PC-3 (cell line): Measurements from ENCODE around the gene CDH16. TPM values are rescaled to one million over a fixed set of nuclear protein-coding genes. Genes with fewer than 3 reads are reported as not detected.

ENCODE experiments used
- ATAC-seq: fragments of 200-7000 bp; cut with Tn5 transposase; 2 replicates; pipeline ENCODE4 v1.9.1; 2020; ENCODE audit warnings: mild to moderate bottlenecking, moderate library complexity
- BruUV-seq: library from RNA; stranded (reverse); fragments of 400-500 nt; replicated peaks from 2 replicates; lab custom pipeline; 2021; lab: Mats Ljungman, UMichigan
- CTCF ChIA-PET: fragments of 300-600 bp; sonication (Branson Sonifier 250); formaldehyde crosslinking; loops from one replicate; lab custom pipeline; 2022; ENCODE audit warnings: antibody characterized with exemption; lab: Charles Lee
- POLR2A ChIA-PET: fragments of 300-600 bp; sonication (Branson Sonifier 250); formaldehyde crosslinking; loops from one replicate; lab custom pipeline; 2022; ENCODE audit warnings: antibody characterized with exemption; ENCODE audit not compliant: unreplicated experiment; lab: Charles Lee
- DNase-seq: peaks from one replicate; pipeline ENCODE4 v3.0.0-alpha.2; 2015
- H2AFZ ChIP-seq: fragments of 300-600 bp; sonication (generic); 2 replicates; pipeline ENCODE4 v1.6.0; 2016; ENCODE audit warnings: antibody characterized with exemption, low read length
- H3F3A ChIP-seq: fragments of 300-600 bp; sonication (generic); one replicate; pipeline ENCODE4 v1.6.0; 2017; ENCODE audit warnings: antibody characterized with exemption, low read length, control low read depth, mild to moderate bottlenecking; ENCODE audit not compliant: unreplicated experiment
- H3K27ac ChIP-seq: fragments of 300-600 bp; sonication (generic); 2 replicates; pipeline ENCODE4 v1.5.1; 2016; ENCODE audit warnings: mild to moderate bottlenecking, low read length
- H3K27me3 ChIP-seq: fragments of 300-600 bp; sonication (generic); 2 replicates; pipeline ENCODE4 v1.6.1; 2016; ENCODE audit warnings: low read length, mixed read lengths
- H3K36me3 ChIP-seq: fragments of 300-600 bp; sonication (generic); 2 replicates; pipeline ENCODE4 v1.6.1; 2016; ENCODE audit warnings: low read depth, mixed run types, low read length, mixed read lengths
- H3K4me1 ChIP-seq: fragments of 300-600 bp; sonication (generic); 2 replicates; pipeline ENCODE4 v1.5.1; 2016; ENCODE audit warnings: low read length; ENCODE audit not compliant: insufficient read depth
- H3K4me2 ChIP-seq: fragments of 300-600 bp; sonication (generic); 2 replicates; pipeline ENCODE4 v1.6.0; 2016; ENCODE audit warnings: low read length
- H3K4me3 ChIP-seq: fragments of 300-600 bp; sonication (generic); 2 replicates; pipeline ENCODE4 v1.5.1; 2016; ENCODE audit warnings: mild to moderate bottlenecking, low read length, mixed read lengths
- H3K79me2 ChIP-seq: fragments of 300-600 bp; sonication (generic); 2 replicates; pipeline ENCODE4 v1.6.1; 2017; ENCODE audit warnings: low read length, mixed read lengths
- H3K9ac ChIP-seq: fragments of 300-600 bp; sonication (generic); 2 replicates; pipeline ENCODE4 v1.6.0; 2016; ENCODE audit warnings: mild to moderate bottlenecking, low read length
- H3K9me2 ChIP-seq: fragments of 300-600 bp; sonication (generic); replicated peaks from 2 replicates; pipeline ENCODE4 v1.6.1; 2016; ENCODE audit warnings: mixed run types, low read length, mixed read lengths
- H3K9me3 ChIP-seq: fragments of 300-600 bp; sonication (generic); 2 replicates; pipeline ENCODE4 v1.6.1; 2016; ENCODE audit warnings: low read length, mixed read lengths
- H4K20me1 ChIP-seq: fragments of 300-600 bp; sonication (generic); 2 replicates; pipeline ENCODE4 v1.6.1; 2016; ENCODE audit warnings: low read length, mixed read lengths
- EZH2 ChIP-seq: fragments of 300-600 bp; sonication (generic); IDR thresholded peaks from one replicate; pipeline ENCODE4 v1.6.1; 2017; ENCODE audit warnings: antibody characterized with exemption, mild to moderate bottlenecking, low read length; ENCODE audit not compliant: unreplicated experiment
- EZH2phosphoT487 ChIP-seq: fragments of 300-600 bp; sonication (generic); IDR thresholded peaks from 2 replicates; pipeline ENCODE4 v1.6.1; 2018; ENCODE audit warnings: mild to moderate bottlenecking, antibody characterized with exemption, low read length, borderline replicate concordance
- intact Hi-C: fragments of 100-400 bp; cut with micrococcal nuclease; formaldehyde crosslinking; loops from 2 replicates; pipeline ENCODE4 v1.9.0; 2023
- total RNA-seq: library from RNA; depleted of rRNA; stranded (reverse); fragments of >200 nt; gene quantifications from 2 replicates; pipeline ENCODE4 v1.2.3, GENCODE V29; 2014
- TF ChIP-seq, protein P1 (sequence below): fragments of 300-600 bp; sonication (generic); conservative IDR thresholded peaks from 2 replicates; pipeline ENCODE4 v1.5.1; 2017; ENCODE audit warnings: antibody characterized with exemption, low read depth, mild to moderate bottlenecking, low read length

Gene CDH16
- total RNA-seq, 1 experiment from 2014 or later: not detected

DNA sequence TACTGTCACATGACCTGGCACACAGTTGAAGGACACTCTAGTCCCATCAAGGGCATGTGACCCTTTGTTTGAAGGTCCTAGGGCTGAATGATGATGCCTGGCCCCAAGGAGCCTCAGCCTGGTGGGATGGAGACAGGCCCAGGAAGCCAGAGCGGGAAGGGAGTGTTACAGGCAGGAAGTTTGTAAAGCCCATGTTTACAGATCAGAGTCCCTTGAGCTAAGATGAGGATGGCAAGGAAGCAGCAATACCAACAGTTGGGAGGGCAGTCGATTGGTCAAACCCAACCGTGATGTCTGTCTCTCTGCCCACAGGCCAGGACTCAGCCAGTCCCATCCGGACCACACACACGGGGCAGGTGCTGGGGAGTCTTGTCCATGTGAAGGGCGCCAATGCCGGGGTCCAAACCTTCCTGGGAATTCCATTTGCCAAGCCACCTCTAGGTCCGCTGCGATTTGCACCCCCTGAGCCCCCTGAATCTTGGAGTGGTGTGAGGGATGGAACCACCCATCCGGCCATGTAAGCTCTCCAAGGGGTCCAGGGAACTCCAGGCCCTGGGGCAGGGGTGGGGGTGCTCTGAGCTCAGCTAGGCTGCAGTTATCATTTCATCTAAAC lies 19.1 kb upstream of the CDH16 start:
- Histone ChIP-seq H3K4me2 (no peak overlapping the region), H4K20me1 (peaks cover 3% of the 10 kb centered on the region; the same call in 1 of the 2 replicates), H3K4me3 (no peak overlapping the region), H2AFZ (no peak overlapping the region), H3K27me3 (no peaks in the 10 kb centered on the region), H3K4me1 (peaks cover 10% of the 10 kb centered on the region; the same call in 1 of the 2 replicates), H3K79me2 (peaks cover 38% of the 10 kb centered on the region), H3K9me2 (no peaks in the 10 kb centered on the region), H3K9ac (no peak overlapping the region), H3F3A (no peaks in the 10 kb centered on the region), H3K9me3 (no peaks in the 10 kb centered on the region), H3K27ac (no peak overlapping the region), H3K36me3 (no peaks in the 10 kb centered on the region)
- POLR2A ChIA-PET: no interaction called here
- no TSS peak for BruUV-seq
- ATAC-seq: no peak
- intact Hi-C loops: no loop called here
- CTCF ChIA-PET: no interaction called here
- TF ChIP-seq, protein P1, sequence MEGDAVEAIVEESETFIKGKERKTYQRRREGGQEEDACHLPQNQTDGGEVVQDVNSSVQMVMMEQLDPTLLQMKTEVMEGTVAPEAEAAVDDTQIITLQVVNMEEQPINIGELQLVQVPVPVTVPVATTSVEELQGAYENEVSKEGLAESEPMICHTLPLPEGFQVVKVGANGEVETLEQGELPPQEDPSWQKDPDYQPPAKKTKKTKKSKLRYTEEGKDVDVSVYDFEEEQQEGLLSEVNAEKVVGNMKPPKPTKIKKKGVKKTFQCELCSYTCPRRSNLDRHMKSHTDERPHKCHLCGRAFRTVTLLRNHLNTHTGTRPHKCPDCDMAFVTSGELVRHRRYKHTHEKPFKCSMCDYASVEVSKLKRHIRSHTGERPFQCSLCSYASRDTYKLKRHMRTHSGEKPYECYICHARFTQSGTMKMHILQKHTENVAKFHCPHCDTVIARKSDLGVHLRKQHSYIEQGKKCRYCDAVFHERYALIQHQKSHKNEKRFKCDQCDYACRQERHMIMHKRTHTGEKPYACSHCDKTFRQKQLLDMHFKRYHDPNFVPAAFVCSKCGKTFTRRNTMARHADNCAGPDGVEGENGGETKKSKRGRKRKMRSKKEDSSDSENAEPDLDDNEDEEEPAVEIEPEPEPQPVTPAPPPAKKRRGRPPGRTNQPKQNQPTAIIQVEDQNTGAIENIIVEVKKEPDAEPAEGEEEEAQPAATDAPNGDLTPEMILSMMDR: no peak
- no peak for TF ChIP-seq EZH2
- no peak for DNase-seq

DNA sequence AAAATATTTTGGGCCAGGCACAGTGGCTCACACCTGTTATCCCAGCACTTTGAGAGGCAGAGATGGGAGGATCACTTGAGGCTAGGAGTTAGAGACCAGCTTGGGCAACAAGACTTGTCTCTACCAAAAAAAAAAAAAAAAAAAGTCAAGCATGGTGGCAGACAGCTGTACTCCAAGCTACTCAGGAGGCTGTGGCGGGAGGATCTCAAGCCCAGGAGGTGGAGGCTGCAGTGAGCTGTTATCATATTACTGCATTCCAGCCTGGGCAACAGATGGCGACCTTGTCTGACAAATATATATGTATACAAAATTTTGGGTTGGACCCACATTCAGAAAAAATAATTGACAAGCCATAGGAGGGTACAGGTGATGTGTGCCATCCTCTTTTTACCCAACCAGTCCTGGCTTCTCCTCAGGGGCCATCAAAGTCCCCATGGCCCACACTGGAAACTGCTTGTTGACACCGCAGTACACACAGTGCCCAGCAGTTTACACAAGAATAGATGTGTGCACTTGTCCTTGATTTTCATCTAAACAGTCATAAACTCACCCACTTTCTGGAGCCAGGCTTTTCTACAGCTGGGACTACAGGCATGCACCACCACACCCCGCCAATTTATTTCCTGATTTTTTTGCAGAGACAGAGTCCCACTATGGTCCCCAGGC lies 18.3 kb upstream of the CDH16 start:
- H4K20me1 ChIP-seq: peaks cover 3% of the 10 kb centered on the region; the same call in 1 of the 2 replicates
- H3K9ac ChIP-seq: no peak overlapping the region
- ATAC-seq (no peak), DNase-seq (no peak)
- no peaks in the 10 kb centered on the region for H3F3A ChIP-seq
- no TSS peak for BruUV-seq
- no peak overlapping the region for H3K4me2 ChIP-seq
- H3K79me2 ChIP-seq: peaks cover 42% of the 10 kb centered on the region
- H2AFZ ChIP-seq: no peak overlapping the region
- POLR2A ChIA-PET: no interaction called here
- TF ChIP-seq, protein P1: no peak
- intact Hi-C loops: no loop called here
- CTCF ChIA-PET: interaction anchor here (0.6 kb wide), 2 partner anchors 274 to 532 kb away, joined by 3 to 5 read pairs; no protein-coding TSS in a partner anchor
- H3K36me3 ChIP-seq: no peaks in the 10 kb centered on the region
- no peaks in the 10 kb centered on the region for H3K9me2 ChIP-seq
- no peak overlapping the region for H3K4me3 ChIP-seq
- H3K27me3 ChIP-seq: no peaks in the 10 kb centered on the region
- H3K9me3 ChIP-seq: no peaks in the 10 kb centered on the region
- peaks cover 10% of the 10 kb centered on the region; the same call in 1 of the 2 replicates for H3K4me1 ChIP-seq
- no peak overlapping the region for H3K27ac ChIP-seq

DNA sequence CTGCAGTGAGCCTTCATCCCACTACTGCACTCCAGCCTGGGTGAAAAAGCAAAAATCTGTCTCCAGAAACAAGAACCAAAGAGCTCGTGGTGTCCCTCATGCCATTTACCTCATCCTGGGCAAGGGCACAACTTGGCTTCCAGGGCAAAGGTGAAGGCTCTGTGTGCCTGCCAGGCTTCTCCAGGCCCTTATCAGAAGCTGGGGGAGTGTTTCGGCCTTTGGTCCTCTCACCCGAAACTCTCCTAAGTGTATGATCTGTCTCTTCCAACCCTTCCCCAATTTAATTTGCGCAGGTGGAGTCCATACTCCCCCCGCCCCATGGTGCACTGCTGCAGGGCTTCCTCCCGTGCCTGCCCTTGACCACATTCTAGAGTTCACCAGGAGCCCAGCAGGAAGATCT lies 17.8 kb upstream of the CDH16 start:
- no peak for DNase-seq
- Histone ChIP-seq H3K9me2 (no peaks in the 10 kb centered on the region), H3F3A (no peaks in the 10 kb centered on the region), H3K9me3 (no peaks in the 10 kb centered on the region), H3K4me1 (peaks cover 10% of the 10 kb centered on the region; the same call in 1 of the 2 replicates), H3K27me3 (no peaks in the 10 kb centered on the region), H3K36me3 (no peaks in the 10 kb centered on the region), H3K4me2 (peak overlapping the region; percentile 100; the same call in 1 of the 2 replicates), H4K20me1 (peaks cover 3% of the 10 kb centered on the region; the same call in 1 of the 2 replicates), H3K4me3 (no peak overlapping the region), H3K79me2 (peaks cover 42% of the 10 kb centered on the region), H3K27ac (no peak overlapping the region), H2AFZ (no peak overlapping the region), H3K9ac (no peak overlapping the region)
- no peak for ATAC-seq
- ChIA-PET CTCF (no interaction called here), POLR2A (no interaction called here)
- BruUV-seq: no TSS peak
- TF ChIP-seq EZH2 (no peak), EZH2phosphoT487 (no peak)
- TF ChIP-seq, protein P1: no peak
- intact Hi-C loops: no loop called here
